ENCODE data around the gene ODAD3.

The ODAD3 gene

DNA sequence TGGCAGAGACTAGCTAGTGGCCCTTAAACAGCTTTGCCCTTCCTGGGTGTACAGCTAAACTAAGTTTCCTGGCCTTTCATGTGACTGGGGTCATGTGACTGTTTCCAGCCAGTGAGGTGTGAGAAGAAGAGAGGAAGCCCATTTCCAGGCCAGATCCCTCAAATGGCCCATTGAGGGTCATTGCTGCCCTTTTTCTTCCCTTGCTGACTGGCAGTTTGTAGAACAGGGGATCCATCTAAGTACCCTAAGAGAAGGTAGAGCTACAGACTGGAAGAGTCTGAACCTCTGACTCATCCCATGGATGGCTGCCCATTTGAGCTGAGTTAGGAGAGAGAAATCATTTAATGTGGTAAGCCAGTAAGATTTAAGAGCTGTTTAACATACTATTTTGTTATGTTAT, 57.7 kb downstream of the ODAD3 start:
- no peak for DNase-seq (ENCODE audit: low read depth, low spot score)

DNA sequence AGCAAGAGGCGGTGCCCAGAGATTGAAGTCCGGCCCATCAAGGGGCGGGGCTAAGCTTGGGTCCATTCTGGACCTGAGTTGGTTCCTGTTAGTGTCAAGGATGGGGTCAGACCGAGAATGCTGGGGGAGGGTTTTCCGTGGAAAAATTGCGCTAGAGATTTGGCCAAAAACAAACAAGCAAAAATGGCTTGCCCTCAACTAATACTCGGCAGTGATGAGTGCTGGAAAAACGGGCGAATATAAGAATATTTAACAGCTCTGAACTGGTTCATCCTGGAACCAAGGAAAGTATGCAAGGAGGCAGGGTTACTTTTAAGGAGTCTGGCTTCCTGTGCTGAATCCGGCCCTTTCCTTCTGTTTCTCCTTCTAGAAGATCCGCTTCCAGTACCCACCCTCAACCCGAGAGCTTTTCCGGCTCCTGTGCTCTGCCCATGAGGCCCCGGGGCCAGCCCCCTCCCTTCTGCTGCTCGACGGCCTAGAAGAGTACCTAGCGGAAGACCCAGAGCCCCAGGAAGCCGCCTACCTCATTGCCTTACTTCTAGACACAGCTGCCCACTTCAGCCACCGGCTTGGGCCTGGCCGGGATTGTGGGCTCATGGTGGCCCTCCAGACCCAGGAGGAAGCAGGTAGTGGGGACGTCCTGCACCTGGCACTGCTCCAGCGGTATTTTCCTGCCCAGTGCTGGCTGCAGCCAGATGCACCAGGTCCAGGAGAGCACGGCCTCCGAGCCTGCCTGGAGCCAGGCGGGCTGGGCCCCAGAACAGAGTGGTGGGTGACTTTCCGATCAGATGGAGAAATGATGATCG, 59.6 kb downstream of the ODAD3 start:
- DNase-seq (ENCODE audit: low read depth, low spot score): peak; percentile 39

GRCh38 chr19:11374433-11375142, 60.3 kb downstream of the ODAD3 start, which contains the start of gene SWSAP1:
SWSAP1 (plus strand) TSS chr19:11374666; CDS start chr19:11374681, 15 bp downstream.
- peak; percentile 94 for DNase-seq (ENCODE audit: low read depth, low spot score)

- DNase-seq (ENCODE audit: low read depth, low spot score): no peak
These were observed 61.0 kb downstream of the ODAD3 start for GRCh38 chr19:11373885-11374432.

- DNase-seq (ENCODE audit: low read depth, low spot score): no peak
These were observed 61.6 kb downstream of the ODAD3 start for GRCh38 chr19:11373166-11373884.

DNA sequence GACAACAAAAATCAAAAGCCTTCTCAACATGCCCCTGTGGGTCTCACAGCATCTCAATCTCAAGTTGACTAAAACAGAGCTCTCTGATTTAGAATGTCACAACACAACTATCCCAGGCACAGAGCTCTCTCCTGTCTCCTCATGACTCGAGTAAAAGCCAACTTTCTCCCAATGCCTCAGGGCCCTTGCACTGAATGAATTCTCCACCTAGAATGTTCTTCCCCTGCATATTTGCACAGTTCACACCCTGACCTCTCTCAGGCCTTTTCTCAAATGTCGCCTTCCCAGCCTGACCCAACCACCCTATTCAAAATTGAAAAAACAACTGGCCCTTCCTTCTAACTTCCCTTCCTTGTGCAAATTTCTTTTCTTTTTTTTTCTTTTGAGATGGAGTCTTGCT, 64.2 kb downstream of the ODAD3 start:
- no peak for DNase-seq (ENCODE audit: low read depth, low spot score)
